ENCODE results near the gene HERC4. TPM values are rescaled to one million over a fixed set of nuclear protein-coding genes. Genes with fewer than 3 reads are reported as not detected.

HERC4 gene
- total RNA-seq, 1 experiment from 2014 or later = 39.4 TPM

DNA sequence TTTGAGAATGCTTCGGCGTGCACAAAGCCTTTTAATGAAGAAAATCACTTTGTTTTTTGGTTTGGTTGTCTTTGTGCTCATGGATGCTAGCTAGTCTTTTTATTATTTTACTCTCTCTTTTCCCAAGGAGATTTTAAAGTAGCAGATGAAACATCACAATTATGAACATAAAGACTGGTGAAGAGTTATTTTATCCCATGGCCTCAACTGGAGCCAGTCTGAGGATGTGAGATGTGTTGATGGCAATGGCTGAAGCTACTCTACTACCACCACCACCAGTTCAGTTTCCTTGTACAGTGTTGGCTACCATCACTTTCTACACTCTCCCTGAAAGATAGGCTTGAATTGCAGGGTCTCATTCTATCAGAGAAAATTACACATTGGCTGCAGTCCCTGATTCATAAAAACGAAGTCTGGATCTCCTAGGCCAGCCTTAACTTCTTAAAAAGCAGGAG, 494 bp upstream of the HERC4 start (continued):
- TF ChIP-seq, protein P1, sequence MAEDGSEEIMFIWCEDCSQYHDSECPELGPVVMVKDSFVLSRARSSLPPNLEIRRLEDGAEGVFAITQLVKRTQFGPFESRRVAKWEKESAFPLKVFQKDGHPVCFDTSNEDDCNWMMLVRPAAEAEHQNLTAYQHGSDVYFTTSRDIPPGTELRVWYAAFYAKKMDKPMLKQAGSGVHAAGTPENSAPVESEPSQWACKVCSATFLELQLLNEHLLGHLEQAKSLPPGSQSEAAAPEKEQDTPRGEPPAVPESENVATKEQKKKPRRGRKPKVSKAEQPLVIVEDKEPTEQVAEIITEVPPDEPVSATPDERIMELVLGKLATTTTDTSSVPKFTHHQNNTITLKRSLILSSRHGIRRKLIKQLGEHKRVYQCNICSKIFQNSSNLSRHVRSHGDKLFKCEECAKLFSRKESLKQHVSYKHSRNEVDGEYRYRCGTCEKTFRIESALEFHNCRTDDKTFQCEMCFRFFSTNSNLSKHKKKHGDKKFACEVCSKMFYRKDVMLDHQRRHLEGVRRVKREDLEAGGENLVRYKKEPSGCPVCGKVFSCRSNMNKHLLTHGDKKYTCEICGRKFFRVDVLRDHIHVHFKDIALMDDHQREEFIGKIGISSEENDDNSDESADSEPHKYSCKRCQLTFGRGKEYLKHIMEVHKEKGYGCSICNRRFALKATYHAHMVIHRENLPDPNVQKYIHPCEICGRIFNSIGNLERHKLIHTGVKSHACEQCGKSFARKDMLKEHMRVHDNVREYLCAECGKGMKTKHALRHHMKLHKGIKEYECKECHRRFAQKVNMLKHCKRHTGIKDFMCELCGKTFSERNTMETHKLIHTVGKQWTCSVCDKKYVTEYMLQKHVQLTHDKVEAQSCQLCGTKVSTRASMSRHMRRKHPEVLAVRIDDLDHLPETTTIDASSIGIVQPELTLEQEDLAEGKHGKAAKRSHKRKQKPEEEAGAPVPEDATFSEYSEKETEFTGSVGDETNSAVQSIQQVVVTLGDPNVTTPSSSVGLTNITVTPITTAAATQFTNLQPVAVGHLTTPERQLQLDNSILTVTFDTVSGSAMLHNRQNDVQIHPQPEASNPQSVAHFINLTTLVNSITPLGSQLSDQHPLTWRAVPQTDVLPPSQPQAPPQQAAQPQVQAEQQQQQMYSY (CRISPR knock-in tag; IDR thresholded peaks at IDR 0.05) = no peak

DNA sequence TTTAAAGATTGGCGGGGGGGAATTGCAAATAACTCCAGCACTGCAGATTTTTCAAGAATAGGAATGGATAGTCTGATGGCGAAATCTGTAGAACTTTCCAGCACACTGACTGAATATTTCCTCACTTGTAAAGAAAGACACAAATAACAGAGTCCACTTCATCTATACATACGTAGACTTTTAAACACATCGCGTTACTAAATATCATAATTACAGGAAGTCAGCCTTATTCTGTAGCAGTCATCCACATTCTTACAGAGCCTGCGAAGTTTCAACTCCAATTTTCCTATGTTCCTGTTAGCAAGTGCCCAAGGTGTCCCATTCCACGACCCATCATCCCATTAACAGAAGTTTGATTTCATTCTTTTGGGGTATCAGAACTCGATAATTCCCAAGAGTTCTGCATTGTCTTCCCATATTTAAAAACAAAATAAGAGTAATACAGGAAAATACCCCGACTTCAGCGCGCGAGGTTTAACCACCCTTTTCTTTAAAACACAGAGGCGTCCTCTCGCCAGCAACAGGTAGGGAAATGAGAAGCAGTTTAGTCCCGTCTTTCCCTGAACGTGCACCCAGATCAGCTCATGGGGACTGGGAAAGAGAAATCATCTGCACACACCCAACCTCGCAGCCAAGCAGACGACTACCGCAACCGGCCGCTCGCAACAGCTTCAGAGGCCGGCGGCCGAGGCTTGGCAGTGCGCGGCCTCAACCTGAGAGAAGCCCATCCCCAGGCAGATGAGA, 880 bp downstream of the HERC4 start:
- Mint-ChIP-seq H3K36me3 (peaks cover 13% of the 10 kb centered on the region), H3K4me3 (peak overlapping the region; percentile 98), H3K27me3 (ENCODE audit: low read depth) (no peaks in the 10 kb centered on the region; the same call in 1 of the 2 replicates), H3K4me1 (peaks cover 32% of the 10 kb centered on the region), H3K27ac (peak overlapping the region; percentile 83), H3K9me3 (no peaks in the 10 kb centered on the region)
- no peak for ATAC-seq
- TF ChIP-seq ATF1 (CRISPR knock-in tag; IDR thresholded peaks at IDR 0.05) = no peak
- CTCF ChIA-PET = no interaction called here
- no peak for DNase-seq (ENCODE audit: low spot score)
- POLR2A ChIA-PET = interaction anchor here (0.5 to 0.8 kb wide), 2 partner anchors 104 to 189 kb away, joined by 3 read pairs; no protein-coding TSS in a partner anchor

DNA sequence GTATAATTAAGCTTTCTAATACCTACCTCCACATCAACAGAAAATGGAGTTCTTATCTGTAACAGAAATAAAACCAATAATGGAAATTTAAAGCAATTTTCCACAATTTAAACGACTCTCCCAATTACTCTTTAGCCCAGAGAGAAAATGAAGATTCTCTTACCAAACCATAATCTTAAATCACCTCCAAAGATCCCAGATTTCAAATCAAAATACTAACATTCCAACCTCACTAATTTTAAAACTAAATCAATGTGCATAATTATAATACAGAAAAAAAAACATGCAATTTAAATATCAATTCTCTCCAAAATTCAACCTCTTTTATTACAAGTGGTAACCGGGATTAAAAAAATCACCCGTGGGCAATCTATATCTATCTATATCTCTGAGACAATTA, 1.5 kb downstream of the HERC4 start:
- ATAC-seq (no peak), DNase-seq (ENCODE audit: low spot score) (no peak)
- TF ChIP-seq GABPB1 (CRISPR knock-in tag; IDR thresholded peaks at IDR 0.05) (no peak), ZNF416 (CRISPR knock-in tag; IDR thresholded peaks at IDR 0.05) (no peak), EMX1 (CRISPR knock-in tag; IDR thresholded peaks at IDR 0.05) (no peak), HMGXB4 (CRISPR knock-in tag; IDR thresholded peaks at IDR 0.05) (no peak), GRHL2 (CRISPR knock-in tag; IDR thresholded peaks at IDR 0.05; ENCODE audit: insufficient replicate concordance, severe bottlenecking) (no peak), ZNF219 (CRISPR knock-in tag; IDR thresholded peaks at IDR 0.05; ENCODE audit: borderline replicate concordance) (no peak), ETV6 (CRISPR knock-in tag; IDR thresholded peaks at IDR 0.05) (no peak), NFE2L1 (CRISPR knock-in tag; IDR thresholded peaks at IDR 0.05) (no peak)
- TF ChIP-seq, protein P2, sequence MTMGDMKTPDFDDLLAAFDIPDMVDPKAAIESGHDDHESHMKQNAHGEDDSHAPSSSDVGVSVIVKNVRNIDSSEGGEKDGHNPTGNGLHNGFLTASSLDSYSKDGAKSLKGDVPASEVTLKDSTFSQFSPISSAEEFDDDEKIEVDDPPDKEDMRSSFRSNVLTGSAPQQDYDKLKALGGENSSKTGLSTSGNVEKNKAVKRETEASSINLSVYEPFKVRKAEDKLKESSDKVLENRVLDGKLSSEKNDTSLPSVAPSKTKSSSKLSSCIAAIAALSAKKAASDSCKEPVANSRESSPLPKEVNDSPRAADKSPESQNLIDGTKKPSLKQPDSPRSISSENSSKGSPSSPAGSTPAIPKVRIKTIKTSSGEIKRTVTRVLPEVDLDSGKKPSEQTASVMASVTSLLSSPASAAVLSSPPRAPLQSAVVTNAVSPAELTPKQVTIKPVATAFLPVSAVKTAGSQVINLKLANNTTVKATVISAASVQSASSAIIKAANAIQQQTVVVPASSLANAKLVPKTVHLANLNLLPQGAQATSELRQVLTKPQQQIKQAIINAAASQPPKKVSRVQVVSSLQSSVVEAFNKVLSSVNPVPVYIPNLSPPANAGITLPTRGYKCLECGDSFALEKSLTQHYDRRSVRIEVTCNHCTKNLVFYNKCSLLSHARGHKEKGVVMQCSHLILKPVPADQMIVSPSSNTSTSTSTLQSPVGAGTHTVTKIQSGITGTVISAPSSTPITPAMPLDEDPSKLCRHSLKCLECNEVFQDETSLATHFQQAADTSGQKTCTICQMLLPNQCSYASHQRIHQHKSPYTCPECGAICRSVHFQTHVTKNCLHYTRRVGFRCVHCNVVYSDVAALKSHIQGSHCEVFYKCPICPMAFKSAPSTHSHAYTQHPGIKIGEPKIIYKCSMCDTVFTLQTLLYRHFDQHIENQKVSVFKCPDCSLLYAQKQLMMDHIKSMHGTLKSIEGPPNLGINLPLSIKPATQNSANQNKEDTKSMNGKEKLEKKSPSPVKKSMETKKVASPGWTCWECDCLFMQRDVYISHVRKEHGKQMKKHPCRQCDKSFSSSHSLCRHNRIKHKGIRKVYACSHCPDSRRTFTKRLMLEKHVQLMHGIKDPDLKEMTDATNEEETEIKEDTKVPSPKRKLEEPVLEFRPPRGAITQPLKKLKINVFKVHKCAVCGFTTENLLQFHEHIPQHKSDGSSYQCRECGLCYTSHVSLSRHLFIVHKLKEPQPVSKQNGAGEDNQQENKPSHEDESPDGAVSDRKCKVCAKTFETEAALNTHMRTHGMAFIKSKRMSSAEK (CRISPR knock-in tag; IDR thresholded peaks at IDR 0.05; ENCODE audit: borderline replicate concordance) = no peak
- TF ChIP-seq, protein P3, sequence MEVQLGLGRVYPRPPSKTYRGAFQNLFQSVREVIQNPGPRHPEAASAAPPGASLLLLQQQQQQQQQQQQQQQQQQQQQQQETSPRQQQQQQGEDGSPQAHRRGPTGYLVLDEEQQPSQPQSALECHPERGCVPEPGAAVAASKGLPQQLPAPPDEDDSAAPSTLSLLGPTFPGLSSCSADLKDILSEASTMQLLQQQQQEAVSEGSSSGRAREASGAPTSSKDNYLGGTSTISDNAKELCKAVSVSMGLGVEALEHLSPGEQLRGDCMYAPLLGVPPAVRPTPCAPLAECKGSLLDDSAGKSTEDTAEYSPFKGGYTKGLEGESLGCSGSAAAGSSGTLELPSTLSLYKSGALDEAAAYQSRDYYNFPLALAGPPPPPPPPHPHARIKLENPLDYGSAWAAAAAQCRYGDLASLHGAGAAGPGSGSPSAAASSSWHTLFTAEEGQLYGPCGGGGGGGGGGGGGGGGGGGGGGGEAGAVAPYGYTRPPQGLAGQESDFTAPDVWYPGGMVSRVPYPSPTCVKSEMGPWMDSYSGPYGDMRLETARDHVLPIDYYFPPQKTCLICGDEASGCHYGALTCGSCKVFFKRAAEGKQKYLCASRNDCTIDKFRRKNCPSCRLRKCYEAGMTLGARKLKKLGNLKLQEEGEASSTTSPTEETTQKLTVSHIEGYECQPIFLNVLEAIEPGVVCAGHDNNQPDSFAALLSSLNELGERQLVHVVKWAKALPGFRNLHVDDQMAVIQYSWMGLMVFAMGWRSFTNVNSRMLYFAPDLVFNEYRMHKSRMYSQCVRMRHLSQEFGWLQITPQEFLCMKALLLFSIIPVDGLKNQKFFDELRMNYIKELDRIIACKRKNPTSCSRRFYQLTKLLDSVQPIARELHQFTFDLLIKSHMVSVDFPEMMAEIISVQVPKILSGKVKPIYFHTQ (CRISPR knock-in tag; IDR thresholded peaks at IDR 0.05) = no peak
- TF ChIP-seq, protein P4, sequence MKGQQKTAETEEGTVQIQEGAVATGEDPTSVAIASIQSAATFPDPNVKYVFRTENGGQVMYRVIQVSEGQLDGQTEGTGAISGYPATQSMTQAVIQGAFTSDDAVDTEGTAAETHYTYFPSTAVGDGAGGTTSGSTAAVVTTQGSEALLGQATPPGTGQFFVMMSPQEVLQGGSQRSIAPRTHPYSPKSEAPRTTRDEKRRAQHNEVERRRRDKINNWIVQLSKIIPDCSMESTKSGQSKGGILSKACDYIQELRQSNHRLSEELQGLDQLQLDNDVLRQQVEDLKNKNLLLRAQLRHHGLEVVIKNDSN (CRISPR knock-in tag; IDR thresholded peaks at IDR 0.05) = no peak
- TF ChIP-seq, protein P5, sequence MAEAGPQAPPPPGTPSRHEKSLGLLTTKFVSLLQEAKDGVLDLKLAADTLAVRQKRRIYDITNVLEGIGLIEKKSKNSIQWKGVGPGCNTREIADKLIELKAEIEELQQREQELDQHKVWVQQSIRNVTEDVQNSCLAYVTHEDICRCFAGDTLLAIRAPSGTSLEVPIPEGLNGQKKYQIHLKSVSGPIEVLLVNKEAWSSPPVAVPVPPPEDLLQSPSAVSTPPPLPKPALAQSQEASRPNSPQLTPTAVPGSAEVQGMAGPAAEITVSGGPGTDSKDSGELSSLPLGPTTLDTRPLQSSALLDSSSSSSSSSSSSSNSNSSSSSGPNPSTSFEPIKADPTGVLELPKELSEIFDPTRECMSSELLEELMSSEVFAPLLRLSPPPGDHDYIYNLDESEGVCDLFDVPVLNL (CRISPR knock-in tag; IDR thresholded peaks at IDR 0.05; ENCODE audit: borderline replicate concordance, low read depth) = no peak
- POLR2A ChIA-PET = no interaction called here
- no peaks in the 10 kb centered on the region for H3K9me3 Mint-ChIP-seq
- no peaks in the 10 kb centered on the region; the same call in 1 of the 2 replicates for H3K27me3 Mint-ChIP-seq (ENCODE audit: low read depth)
- H3K4me3 Mint-ChIP-seq = peak overlapping the region; percentile 98
- CTCF ChIA-PET = no interaction called here
- peaks cover 15% of the 10 kb centered on the region for H3K36me3 Mint-ChIP-seq
- peak overlapping the region; percentile 83 for H3K27ac Mint-ChIP-seq
- H3K4me1 Mint-ChIP-seq = peaks cover 32% of the 10 kb centered on the region

Measured in WTC11 (cell line).